ENCODE measurements around the gene KCNIP3.

Gene KCNIP3

GRCh38 chr2:95278637-95279225 is 18.4 kb upstream of the KCNIP3 start:
- H3K4me3 ChIP-seq (ENCODE audit: low read length), result no peak overlapping the region
- no peak for TF ChIP-seq CTCF (IDR thresholded peaks at IDR 0.05; ENCODE audit: insufficient read depth, low read depth, low read length, missing control alignments)
- DNase-seq (ENCODE audit: low read depth), result no peak

- TF ChIP-seq CTCF (IDR thresholded peaks at IDR 0.05; ENCODE audit: insufficient read depth, low read depth, low read length, missing control alignments), result no peak
- no peak overlapping the region for H3K4me3 ChIP-seq (ENCODE audit: low read length)
- no peak for DNase-seq (ENCODE audit: low read depth)
Measured at GRCh38 chr2:95279435-95280035, 17.6 kb upstream of the KCNIP3 start.

GRCh38 chr2:95281071-95281470 is 16.1 kb upstream of the KCNIP3 start:
- TF ChIP-seq CTCF (IDR thresholded peaks at IDR 0.05; ENCODE audit: insufficient read depth, low read depth, low read length, missing control alignments), result no peak
- H3K4me3 ChIP-seq (ENCODE audit: low read length), result no peak overlapping the region
- DNase-seq (ENCODE audit: low read depth), result no peak

- H3K4me3 ChIP-seq (ENCODE audit: low read length), result no peak overlapping the region
- DNase-seq (ENCODE audit: low read depth), result no peak
- TF ChIP-seq CTCF (IDR thresholded peaks at IDR 0.05; ENCODE audit: insufficient read depth, low read depth, low read length, missing control alignments), result no peak
Measured at GRCh38 chr2:95281786-95282185, 15.4 kb upstream of the KCNIP3 start.

- DNase-seq (ENCODE audit: low read depth), result no peak
- no peak for TF ChIP-seq CTCF (IDR thresholded peaks at IDR 0.05; ENCODE audit: insufficient read depth, low read depth, low read length, missing control alignments)
- no peak overlapping the region for H3K4me3 ChIP-seq (ENCODE audit: low read length)
Measured at GRCh38 chr2:95282458-95282857, 14.7 kb upstream of the KCNIP3 start.

- H3K4me3 ChIP-seq (ENCODE audit: low read length), result no peak overlapping the region
- no peak for DNase-seq (ENCODE audit: low read depth)
- TF ChIP-seq CTCF (IDR thresholded peaks at IDR 0.05; ENCODE audit: insufficient read depth, low read depth, low read length, missing control alignments), result no peak
Measured at GRCh38 chr2:95283562-95283961, 13.6 kb upstream of the KCNIP3 start.

Data from epithelial cell of esophagus (primary cell).